ENCODE data around the gene PTPN12. TPM values are rescaled to one million over a fixed set of nuclear protein-coding genes. Genes with fewer than 3 reads are reported as not detected.

Gene PTPN12
- polyA plus RNA-seq, 1 donor from 2014 or later: 49.5 TPM

- TF ChIP-seq EZH2 (IDR thresholded peaks at IDR 0.05; ENCODE audit: borderline replicate concordance, insufficient read depth, low read length, poor library complexity, severe bottlenecking): no peak
- no peak for TF ChIP-seq TAF1 (IDR thresholded peaks at IDR 0.05; ENCODE audit: low read depth)
- TF ChIP-seq POLR2AphosphoS5 (IDR thresholded peaks at IDR 0.05): no peak
- TF ChIP-seq RAD21 (conservative IDR thresholded peaks at IDR 0.05): no peak
- TF ChIP-seq, protein P1, sequence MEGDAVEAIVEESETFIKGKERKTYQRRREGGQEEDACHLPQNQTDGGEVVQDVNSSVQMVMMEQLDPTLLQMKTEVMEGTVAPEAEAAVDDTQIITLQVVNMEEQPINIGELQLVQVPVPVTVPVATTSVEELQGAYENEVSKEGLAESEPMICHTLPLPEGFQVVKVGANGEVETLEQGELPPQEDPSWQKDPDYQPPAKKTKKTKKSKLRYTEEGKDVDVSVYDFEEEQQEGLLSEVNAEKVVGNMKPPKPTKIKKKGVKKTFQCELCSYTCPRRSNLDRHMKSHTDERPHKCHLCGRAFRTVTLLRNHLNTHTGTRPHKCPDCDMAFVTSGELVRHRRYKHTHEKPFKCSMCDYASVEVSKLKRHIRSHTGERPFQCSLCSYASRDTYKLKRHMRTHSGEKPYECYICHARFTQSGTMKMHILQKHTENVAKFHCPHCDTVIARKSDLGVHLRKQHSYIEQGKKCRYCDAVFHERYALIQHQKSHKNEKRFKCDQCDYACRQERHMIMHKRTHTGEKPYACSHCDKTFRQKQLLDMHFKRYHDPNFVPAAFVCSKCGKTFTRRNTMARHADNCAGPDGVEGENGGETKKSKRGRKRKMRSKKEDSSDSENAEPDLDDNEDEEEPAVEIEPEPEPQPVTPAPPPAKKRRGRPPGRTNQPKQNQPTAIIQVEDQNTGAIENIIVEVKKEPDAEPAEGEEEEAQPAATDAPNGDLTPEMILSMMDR (IDR thresholded peaks at IDR 0.05; ENCODE audit: poor library complexity, severe bottlenecking): no peak
- no peak for TF ChIP-seq EP300 (conservative IDR thresholded peaks at IDR 0.05; ENCODE audit: poor library complexity, severe bottlenecking)
- TF ChIP-seq, protein P2, sequence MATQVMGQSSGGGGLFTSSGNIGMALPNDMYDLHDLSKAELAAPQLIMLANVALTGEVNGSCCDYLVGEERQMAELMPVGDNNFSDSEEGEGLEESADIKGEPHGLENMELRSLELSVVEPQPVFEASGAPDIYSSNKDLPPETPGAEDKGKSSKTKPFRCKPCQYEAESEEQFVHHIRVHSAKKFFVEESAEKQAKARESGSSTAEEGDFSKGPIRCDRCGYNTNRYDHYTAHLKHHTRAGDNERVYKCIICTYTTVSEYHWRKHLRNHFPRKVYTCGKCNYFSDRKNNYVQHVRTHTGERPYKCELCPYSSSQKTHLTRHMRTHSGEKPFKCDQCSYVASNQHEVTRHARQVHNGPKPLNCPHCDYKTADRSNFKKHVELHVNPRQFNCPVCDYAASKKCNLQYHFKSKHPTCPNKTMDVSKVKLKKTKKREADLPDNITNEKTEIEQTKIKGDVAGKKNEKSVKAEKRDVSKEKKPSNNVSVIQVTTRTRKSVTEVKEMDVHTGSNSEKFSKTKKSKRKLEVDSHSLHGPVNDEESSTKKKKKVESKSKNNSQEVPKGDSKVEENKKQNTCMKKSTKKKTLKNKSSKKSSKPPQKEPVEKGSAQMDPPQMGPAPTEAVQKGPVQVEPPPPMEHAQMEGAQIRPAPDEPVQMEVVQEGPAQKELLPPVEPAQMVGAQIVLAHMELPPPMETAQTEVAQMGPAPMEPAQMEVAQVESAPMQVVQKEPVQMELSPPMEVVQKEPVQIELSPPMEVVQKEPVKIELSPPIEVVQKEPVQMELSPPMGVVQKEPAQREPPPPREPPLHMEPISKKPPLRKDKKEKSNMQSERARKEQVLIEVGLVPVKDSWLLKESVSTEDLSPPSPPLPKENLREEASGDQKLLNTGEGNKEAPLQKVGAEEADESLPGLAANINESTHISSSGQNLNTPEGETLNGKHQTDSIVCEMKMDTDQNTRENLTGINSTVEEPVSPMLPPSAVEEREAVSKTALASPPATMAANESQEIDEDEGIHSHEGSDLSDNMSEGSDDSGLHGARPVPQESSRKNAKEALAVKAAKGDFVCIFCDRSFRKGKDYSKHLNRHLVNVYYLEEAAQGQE (IDR thresholded peaks at IDR 0.05; ENCODE audit: borderline replicate concordance): no peak
- TF ChIP-seq MXI1 (conservative IDR thresholded peaks at IDR 0.05; ENCODE audit: poor library complexity, severe bottlenecking): no peak
- TF ChIP-seq SMC3 (conservative IDR thresholded peaks at IDR 0.05; ENCODE audit: poor library complexity): no peak
- Histone ChIP-seq H3K36me3 (ENCODE audit: insufficient read depth, low read length) (no peaks in the 10 kb centered on the region), H4K20me1 (ENCODE audit: insufficient read depth) (peaks cover 5% of the 10 kb centered on the region), H3K9me3 (ENCODE audit: low read length) (no peaks in the 10 kb centered on the region), H3K79me2 (replicated peaks; ENCODE audit: insufficient read depth, low read length) (peaks cover 43% of the 10 kb centered on the region), H3K9me2 (ENCODE audit: insufficient read depth, low read length) (no peaks in the 10 kb centered on the region), H3K9ac (ENCODE audit: low read length) (no peak overlapping the region), H3K4me3 (ENCODE audit: low read length) (no peak overlapping the region), H3F3A (ENCODE audit: insufficient read depth, low read length, poor library complexity, severe bottlenecking) (no peaks in the 10 kb centered on the region), H3K4me2 (ENCODE audit: low read length) (no peak overlapping the region), H3K27ac (ENCODE audit: low read length) (no peak overlapping the region), H3K27me3 (ENCODE audit: insufficient read depth, low read depth, low read length) (no peaks in the 10 kb centered on the region), H2AFZ (ENCODE audit: low read depth, low read length) (no peak overlapping the region)
Observed at GRCh38 chr7:77571801-77572200, 34.7 kb downstream of the PTPN12 start.

DNA sequence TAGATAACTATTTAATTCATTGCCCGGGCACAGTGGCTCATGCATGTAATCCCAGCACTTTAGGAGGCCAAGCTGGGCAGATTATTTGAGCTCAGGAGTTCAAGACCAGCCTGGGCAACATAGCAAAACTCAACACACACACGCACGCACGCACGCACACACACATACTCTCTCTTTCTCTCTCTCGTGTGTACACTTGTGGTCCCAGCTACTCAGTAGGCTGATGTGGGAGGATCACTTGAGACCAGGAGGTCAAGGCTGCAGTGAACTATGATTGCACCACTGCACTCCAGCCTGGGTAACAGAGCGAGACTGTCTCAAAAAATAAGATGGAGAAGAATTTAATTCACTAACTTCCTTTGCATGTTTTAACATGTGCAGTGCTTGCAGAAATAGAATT is 38.1 kb downstream of the PTPN12 start:
- Histone ChIP-seq H3K9ac (ENCODE audit: low read length) (no peak overlapping the region), H3K9me2 (ENCODE audit: insufficient read depth, low read length) (no peaks in the 10 kb centered on the region), H3F3A (ENCODE audit: insufficient read depth, low read length, poor library complexity, severe bottlenecking) (no peaks in the 10 kb centered on the region), H3K36me3 (ENCODE audit: insufficient read depth, low read length) (no peaks in the 10 kb centered on the region), H2AFZ (ENCODE audit: low read depth, low read length) (no peak overlapping the region), H4K20me1 (ENCODE audit: insufficient read depth) (no peaks in the 10 kb centered on the region), H3K79me2 (replicated peaks; ENCODE audit: insufficient read depth, low read length) (peaks cover 13% of the 10 kb centered on the region), H3K4me3 (ENCODE audit: low read length) (no peak overlapping the region), H3K27ac (ENCODE audit: low read length) (no peak overlapping the region), H3K9me3 (ENCODE audit: low read length) (no peaks in the 10 kb centered on the region), H3K4me2 (ENCODE audit: low read length) (no peak overlapping the region), H3K27me3 (ENCODE audit: insufficient read depth, low read depth, low read length) (no peaks in the 10 kb centered on the region)
- no peak for TF ChIP-seq EP300 (conservative IDR thresholded peaks at IDR 0.05; ENCODE audit: poor library complexity, severe bottlenecking)
- TF ChIP-seq RAD21 (conservative IDR thresholded peaks at IDR 0.05): no peak
- TF ChIP-seq, protein P2 (IDR thresholded peaks at IDR 0.05; ENCODE audit: borderline replicate concordance): no peak
- no peak for TF ChIP-seq MXI1 (conservative IDR thresholded peaks at IDR 0.05; ENCODE audit: poor library complexity, severe bottlenecking)
- TF ChIP-seq, protein P1 (IDR thresholded peaks at IDR 0.05; ENCODE audit: poor library complexity, severe bottlenecking): no peak
- no peak for TF ChIP-seq EZH2 (IDR thresholded peaks at IDR 0.05; ENCODE audit: borderline replicate concordance, insufficient read depth, low read length, poor library complexity, severe bottlenecking)
- TF ChIP-seq POLR2AphosphoS5 (IDR thresholded peaks at IDR 0.05): no peak
- TF ChIP-seq SMC3 (conservative IDR thresholded peaks at IDR 0.05; ENCODE audit: poor library complexity): no peak
- no peak for TF ChIP-seq TAF1 (IDR thresholded peaks at IDR 0.05; ENCODE audit: low read depth)

All from neural cell (in vitro differentiated cells).